GM23338 (cell line): ENCODE measurements around the gene CATSPERZ. TPM values are rescaled to one million over a fixed set of nuclear protein-coding genes. Genes with fewer than 3 reads are reported as not detected.

Experiments
- ATAC-seq: fragments of 200-7000 bp; cut with Tn5 transposase; 3 replicates; pipeline ENCODE4 v1.9.1; 2020
- DNase-seq: peaks from one replicate; pipeline ENCODE4 v3.0.0-alpha.2; 2015; ENCODE audit warnings: low spot score
- H2AFZ ChIP-seq: fragments of 200-600 bp; sonication (generic); 2 replicates; pipeline ENCODE4 v1.8.0; 2016; ENCODE audit warnings: antibody characterized with exemption, mild to moderate bottlenecking, moderate library complexity
- H3F3A ChIP-seq: fragments of 200-600 bp; sonication (generic); replicated peaks from 2 replicates; pipeline ENCODE4 v1.8.0; 2017; ENCODE audit warnings: antibody characterized with exemption, mixed run types, low read depth
- H3K27ac ChIP-seq: fragments of 200-600 bp; sonication (generic); 2 replicates; pipeline ENCODE4 v1.6.1; 2016; ENCODE audit warnings: low read depth
- H3K27me3 ChIP-seq: fragments of 200-600 bp; sonication (generic); 2 replicates; pipeline ENCODE4 v1.8.0; 2016; ENCODE audit warnings: mild to moderate bottlenecking, mixed run types, moderate library complexity; ENCODE audit not compliant: insufficient read depth
- H3K36me3 ChIP-seq: fragments of 200-600 bp; sonication (generic); 2 replicates; pipeline ENCODE4 v1.8.0; 2016; ENCODE audit warnings: mild to moderate bottlenecking; ENCODE audit not compliant: insufficient read depth
- H3K4me1 ChIP-seq: fragments of 200-600 bp; sonication (generic); 2 replicates; pipeline ENCODE4 v1.8.0; 2016; ENCODE audit warnings: mild to moderate bottlenecking, moderate library complexity; ENCODE audit not compliant: insufficient read depth
- H3K4me2 ChIP-seq: fragments of 200-600 bp; sonication (generic); 2 replicates; pipeline ENCODE4 v1.7.1; 2017; ENCODE audit warnings: mixed run types
- H3K4me3 ChIP-seq: fragments of 200-600 bp; sonication (generic); 2 replicates; pipeline ENCODE4 v1.6.1; 2016; ENCODE audit warnings: mixed run types
- H3K79me2 ChIP-seq: fragments of 200-600 bp; sonication (generic); replicated peaks from 2 replicates; pipeline ENCODE4 v1.8.0; 2017; ENCODE audit warnings: mild to moderate bottlenecking; ENCODE audit not compliant: insufficient read depth
- H3K9me2 ChIP-seq: fragments of 200-600 bp; sonication (generic); 2 replicates; pipeline ENCODE4 v1.8.0; 2017; ENCODE audit not compliant: insufficient read depth
- H4K20me1 ChIP-seq: fragments of 200-600 bp; sonication (generic); replicated peaks from 2 replicates; pipeline ENCODE4 v1.8.0; 2017; ENCODE audit warnings: mild to moderate bottlenecking; ENCODE audit not compliant: insufficient read depth
- H3K27ac Mint-ChIP-seq: 2 replicates; pipeline ENCODE4 v1.8.0; 2020; ENCODE audit warnings: inconsistent platforms, mild to moderate bottlenecking, moderate library complexity, mixed read lengths
- H3K27me3 Mint-ChIP-seq: 3 replicates; pipeline ENCODE4 v1.8.0; 2022; ENCODE audit warnings: low read depth, mild to moderate bottlenecking, moderate library complexity, mixed read lengths, inconsistent platforms; ENCODE audit not compliant: insufficient read depth, poor library complexity
- H3K36me3 Mint-ChIP-seq: 3 replicates; pipeline ENCODE4 v1.8.0; 2021; ENCODE audit warnings: low read depth, mild to moderate bottlenecking, inconsistent platforms, moderate library complexity, mixed read lengths
- H3K4me1 Mint-ChIP-seq: 3 replicates; pipeline ENCODE4 v1.8.0; 2020; ENCODE audit warnings: mild to moderate bottlenecking, inconsistent platforms, mixed read lengths
- H3K4me3 Mint-ChIP-seq: 3 replicates; pipeline ENCODE4 v1.8.0; 2021; ENCODE audit warnings: moderate library complexity, mild to moderate bottlenecking, inconsistent platforms, mixed read lengths
- H3K9me3 Mint-ChIP-seq: 3 replicates; pipeline ENCODE4 v1.8.0; 2020; ENCODE audit warnings: moderate library complexity, mild to moderate bottlenecking, inconsistent platforms, mixed read lengths
- CREB1 ChIP-seq: fragments of 250-450 bp; sonication (Bioruptor Pico); IDR thresholded peaks from 2 replicates; pipeline ENCODE4 v1.5.0; 2020; ENCODE audit warnings: low read depth, mild to moderate bottlenecking, moderate library complexity
- ETS1 ChIP-seq: IDR thresholded peaks from 2 replicates; pipeline ENCODE4 v1.6.1; 2016; ENCODE audit warnings: antibody characterized with exemption
- EZH2 ChIP-seq: fragments of 200-600 bp; sonication (generic); IDR thresholded peaks from one replicate; pipeline ENCODE4 v1.8.0; 2017; ENCODE audit warnings: antibody characterized with exemption, mild to moderate bottlenecking, low read depth; ENCODE audit not compliant: unreplicated experiment
- EZH2phosphoT487 ChIP-seq: fragments of 200-600 bp; sonication (generic); IDR thresholded peaks from one replicate; pipeline ENCODE4 v1.8.1; 2018; ENCODE audit warnings: antibody characterized with exemption; ENCODE audit not compliant: unreplicated experiment
- NANOG ChIP-seq: IDR thresholded peaks from 2 replicates; pipeline ENCODE4 v1.6.1; 2016; ENCODE audit warnings: antibody characterized with exemption, borderline replicate concordance
- ZNF462 ChIP-seq: fragments of 250-450 bp; sonication (Bioruptor Pico); IDR thresholded peaks from 2 replicates; pipeline ENCODE4 v1.5.0; 2020; ENCODE audit warnings: mild to moderate bottlenecking, moderate library complexity
- polyA plus RNA-seq: library from polyadenylated mRNA; unstranded; fragments of >200 nt; fragmentation: Nextera tagmentation; extraction: Ambion mirVana; gene quantifications from 2 replicates; pipeline ENCODE4 v1.2.1, GENCODE V29; 2016
- total RNA-seq: library from RNA; depleted of rRNA; stranded (reverse); fragments of >200 nt; shearing (Covaris generic); gene quantifications from 2 replicates; pipeline ENCODE4 v1.2.3, GENCODE V29; 2014
- TF ChIP-seq, protein P1 (sequence below): IDR thresholded peaks from one replicate; pipeline ENCODE4 v1.6.1; 2018; ENCODE audit warnings: antibody characterized with exemption; ENCODE audit not compliant: unreplicated experiment

CATSPERZ gene
- total and polyA plus RNA-seq, 2 experiments from 2014 or later: 0.99 TPM; not detected in 1

GRCh38 chr11:64344787-64345186 lies 44.6 kb downstream of the CATSPERZ start (continued):
- TF ChIP-seq, protein P1, sequence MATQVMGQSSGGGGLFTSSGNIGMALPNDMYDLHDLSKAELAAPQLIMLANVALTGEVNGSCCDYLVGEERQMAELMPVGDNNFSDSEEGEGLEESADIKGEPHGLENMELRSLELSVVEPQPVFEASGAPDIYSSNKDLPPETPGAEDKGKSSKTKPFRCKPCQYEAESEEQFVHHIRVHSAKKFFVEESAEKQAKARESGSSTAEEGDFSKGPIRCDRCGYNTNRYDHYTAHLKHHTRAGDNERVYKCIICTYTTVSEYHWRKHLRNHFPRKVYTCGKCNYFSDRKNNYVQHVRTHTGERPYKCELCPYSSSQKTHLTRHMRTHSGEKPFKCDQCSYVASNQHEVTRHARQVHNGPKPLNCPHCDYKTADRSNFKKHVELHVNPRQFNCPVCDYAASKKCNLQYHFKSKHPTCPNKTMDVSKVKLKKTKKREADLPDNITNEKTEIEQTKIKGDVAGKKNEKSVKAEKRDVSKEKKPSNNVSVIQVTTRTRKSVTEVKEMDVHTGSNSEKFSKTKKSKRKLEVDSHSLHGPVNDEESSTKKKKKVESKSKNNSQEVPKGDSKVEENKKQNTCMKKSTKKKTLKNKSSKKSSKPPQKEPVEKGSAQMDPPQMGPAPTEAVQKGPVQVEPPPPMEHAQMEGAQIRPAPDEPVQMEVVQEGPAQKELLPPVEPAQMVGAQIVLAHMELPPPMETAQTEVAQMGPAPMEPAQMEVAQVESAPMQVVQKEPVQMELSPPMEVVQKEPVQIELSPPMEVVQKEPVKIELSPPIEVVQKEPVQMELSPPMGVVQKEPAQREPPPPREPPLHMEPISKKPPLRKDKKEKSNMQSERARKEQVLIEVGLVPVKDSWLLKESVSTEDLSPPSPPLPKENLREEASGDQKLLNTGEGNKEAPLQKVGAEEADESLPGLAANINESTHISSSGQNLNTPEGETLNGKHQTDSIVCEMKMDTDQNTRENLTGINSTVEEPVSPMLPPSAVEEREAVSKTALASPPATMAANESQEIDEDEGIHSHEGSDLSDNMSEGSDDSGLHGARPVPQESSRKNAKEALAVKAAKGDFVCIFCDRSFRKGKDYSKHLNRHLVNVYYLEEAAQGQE: no peak
- TF ChIP-seq EZH2: no peak
- no peak for TF ChIP-seq NANOG
- no peak for TF ChIP-seq ETS1
- TF ChIP-seq EZH2phosphoT487: no peak

DNA sequence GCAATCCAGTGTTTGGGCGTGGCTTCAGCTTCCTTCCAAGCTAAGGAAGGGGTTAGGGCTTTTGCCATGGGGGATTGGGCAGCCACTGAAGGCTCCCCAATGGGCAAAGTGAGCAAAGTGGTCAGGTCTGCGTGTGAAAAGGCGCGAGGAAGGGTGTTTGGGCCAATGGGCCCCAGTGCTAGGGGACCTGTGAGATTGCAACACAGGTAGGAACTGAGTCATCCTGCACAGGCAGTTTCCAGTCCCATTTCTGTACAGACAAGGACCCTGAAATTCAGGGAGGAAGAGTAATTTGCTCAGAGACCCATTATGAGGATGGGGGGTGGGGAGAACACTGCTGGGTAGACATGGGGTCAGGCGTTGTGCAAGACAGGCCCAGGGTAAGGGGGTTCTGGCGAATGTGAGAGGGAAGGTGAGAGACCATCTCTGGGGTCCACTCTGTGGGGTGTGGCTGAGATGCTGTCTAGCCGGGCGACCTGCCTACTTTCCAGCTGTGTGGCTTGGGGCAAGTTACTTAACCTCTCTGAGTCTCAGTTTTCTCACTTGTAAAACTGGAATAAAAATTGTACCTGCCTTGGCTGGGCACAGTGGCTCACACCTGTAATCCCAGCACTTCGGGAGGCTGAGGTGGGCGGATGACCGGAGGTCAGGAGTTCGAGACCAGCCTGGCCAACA lies 47.2 kb downstream of the CATSPERZ start:
- peaks cover 26% of the 10 kb centered on the region for H3K27me3 Mint-ChIP-seq
- H2AFZ ChIP-seq: no peak overlapping the region
- ATAC-seq: no peak

More for the DNA sequence above, 47.2 kb downstream of the CATSPERZ start:
- Histone ChIP-seq H3F3A (no peaks in the 10 kb centered on the region), H3K36me3 (no peaks in the 10 kb centered on the region), H3K9me2 (no peaks in the 10 kb centered on the region), H3K79me2 (no peaks in the 10 kb centered on the region), H3K27me3 (no peaks in the 10 kb centered on the region), H4K20me1 (no peaks in the 10 kb centered on the region), H3K27ac (no peak overlapping the region), H3K4me2 (no peak overlapping the region), H3K4me1 (no peaks in the 10 kb centered on the region; the same call in 1 of the 2 replicates), H3K4me3 (no peak overlapping the region)
- Mint-ChIP-seq H3K27ac (no peak overlapping the region), H3K36me3 (no peaks in the 10 kb centered on the region; the same call in 2 of the 3 replicates), H3K9me3 (no peaks in the 10 kb centered on the region), H3K4me3 (no peak overlapping the region; the same call in 2 of the 3 replicates), H3K4me1 (peaks cover 2% of the 10 kb centered on the region; the same call in 2 of the 3 replicates)
- no peak for DNase-seq
- no peak for TF ChIP-seq ZNF462 (CRISPR knock-in tag)
- TF ChIP-seq, protein P1: no peak
- TF ChIP-seq CREB1 (CRISPR knock-in tag): no peak
- TF ChIP-seq ETS1: no peak
